ENCODE results near the gene RHBG. TPM values are rescaled to one million over a fixed set of nuclear protein-coding genes. Genes with fewer than 3 reads are reported as not detected.

Gene RHBG
- total RNA-seq, 4 donors from 2014 or later, result not detected

DNA sequence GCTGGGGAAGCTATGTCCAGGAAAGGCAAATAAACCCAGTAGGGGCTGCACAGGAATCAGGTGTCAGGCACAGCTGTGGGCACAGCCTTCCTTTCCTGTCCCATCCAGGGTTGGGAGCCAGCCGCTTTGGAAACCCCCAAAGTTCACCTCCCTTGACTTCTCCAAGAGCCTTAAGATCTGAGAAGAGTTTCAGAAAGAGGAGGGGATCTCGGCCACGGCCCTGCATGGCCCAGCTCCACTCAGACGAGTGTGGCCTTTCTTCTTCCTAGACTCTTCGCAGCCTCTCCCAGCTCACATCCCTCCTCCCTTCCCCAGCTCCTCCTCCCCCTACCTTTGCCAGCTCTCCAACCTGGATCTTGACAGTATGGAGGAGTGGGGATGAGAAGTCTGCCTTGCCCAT lies 36.7 kb downstream of the RHBG start:
- Histone ChIP-seq H3K4me1 (no peaks in the 10 kb centered on the region), H3K36me3 (no peaks in the 10 kb centered on the region), H3K4me3 (no peak overlapping the region), H3K27ac (no peak overlapping the region), H3K27me3 (peaks cover 26 to 32% (median 31%) of the 10 kb centered on the region in 3 donors), H3K9me3 (no peaks in the 10 kb centered on the region)
- in situ Hi-C loops (cut with MboI; ENCODE audit: low sequenced_read_pairs in 4 of 4), result no loop called here
- no peak for DNase-seq
- intact Hi-C loops (cut with DNase I; ENCODE audit: low total_unique reads), result no loop called here
- TF ChIP-seq POLR2A (IDR thresholded peaks at IDR 0.05) (no peak), CTCF (IDR thresholded peaks at IDR 0.05 in 4 of 5, conservative IDR thresholded peaks at IDR 0.05 in 1 of 5) (no peak)
- ATAC-seq, result no peak

GRCh38 chr1:156406251-156406650 lies 37.2 kb downstream of the RHBG start:
- no peaks in the 10 kb centered on the region for H3K9me3 ChIP-seq
- H3K36me3 ChIP-seq, result no peaks in the 10 kb centered on the region
- peaks cover 26 to 34% (median 32%) of the 10 kb centered on the region in 3 donors for H3K27me3 ChIP-seq
- H3K4me1 ChIP-seq, result no peaks in the 10 kb centered on the region
- DNase-seq, result no peak
- H3K27ac ChIP-seq, result no peak overlapping the region
- intact Hi-C loops (cut with DNase I; ENCODE audit: low total_unique reads), result no loop called here
- no peak for ATAC-seq
- TF ChIP-seq CTCF (IDR thresholded peaks at IDR 0.05 in 4 of 5, conservative IDR thresholded peaks at IDR 0.05 in 1 of 5) (no peak), POLR2A (IDR thresholded peaks at IDR 0.05) (no peak)
- no peak overlapping the region for H3K4me3 ChIP-seq
- in situ Hi-C loops (cut with MboI; ENCODE audit: low sequenced_read_pairs in 4 of 4), result no loop called here

DNA sequence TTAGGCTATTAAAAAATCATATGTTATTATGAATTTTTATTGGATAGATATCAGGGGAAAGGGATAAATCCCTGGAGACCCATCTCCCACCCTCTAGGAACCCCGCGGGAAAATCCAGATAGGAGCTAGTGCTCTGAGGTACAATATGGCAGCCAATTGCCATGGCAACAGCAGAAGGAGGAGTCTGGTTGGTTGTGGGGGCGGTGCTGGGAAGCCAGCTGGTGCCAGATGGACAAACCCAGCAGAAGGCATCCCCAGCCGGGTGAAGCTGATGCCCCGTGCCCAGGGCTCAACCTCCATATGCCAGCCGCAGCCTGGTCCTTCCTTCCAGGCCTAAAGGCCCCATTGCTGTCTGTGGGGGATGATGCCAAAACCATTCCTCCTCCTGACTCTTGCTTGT lies 38.3 kb downstream of the RHBG start:
- Histone ChIP-seq H3K9me3 (no peaks in the 10 kb centered on the region), H3K36me3 (no peaks in the 10 kb centered on the region), H3K4me1 (no peaks in the 10 kb centered on the region), H3K27me3 (peaks cover 26 to 37% (median 31%) of the 10 kb centered on the region in 3 donors), H3K4me3 (no peak overlapping the region), H3K27ac (no peak overlapping the region)
- TF ChIP-seq CTCF (IDR thresholded peaks at IDR 0.05 in 4 of 5, conservative IDR thresholded peaks at IDR 0.05 in 1 of 5) (no peak), POLR2A (IDR thresholded peaks at IDR 0.05) (no peak)
- DNase-seq (no peak), ATAC-seq (no peak)
- in situ Hi-C loops (cut with MboI; ENCODE audit: low sequenced_read_pairs in 4 of 4), result no loop called here
- intact Hi-C loops (cut with DNase I; ENCODE audit: low total_unique reads), result no loop called here

DNA sequence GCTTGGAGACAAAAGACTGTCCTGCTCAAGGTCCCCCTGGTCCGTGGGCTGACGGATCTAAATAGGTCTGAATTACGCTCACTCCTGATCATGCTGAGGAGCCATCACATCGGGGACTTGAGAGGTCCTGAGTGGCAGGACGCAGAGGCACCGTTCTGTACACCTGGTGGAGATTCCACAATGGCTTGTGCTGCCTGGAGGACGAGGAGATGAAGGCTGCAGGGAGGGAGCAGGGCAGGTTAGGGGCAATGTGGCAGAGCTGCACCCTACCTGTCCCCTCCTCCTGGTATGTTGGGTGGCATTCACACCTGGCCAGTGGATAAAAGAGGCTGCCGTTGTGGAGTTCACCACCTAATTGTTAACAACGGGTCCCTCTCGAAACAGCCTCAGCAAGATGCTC lies 38.7 kb downstream of the RHBG start:
- no peaks in the 10 kb centered on the region for H3K9me3 ChIP-seq
- peaks cover 26 to 36% (median 28%) of the 10 kb centered on the region in 3 donors for H3K27me3 ChIP-seq
- in situ Hi-C loops (cut with MboI; ENCODE audit: low sequenced_read_pairs in 4 of 4) (no loop called here), intact Hi-C loops (cut with DNase I; ENCODE audit: low total_unique reads) (no loop called here)
- no peaks in the 10 kb centered on the region for H3K36me3 ChIP-seq
- no peak overlapping the region for H3K4me3 ChIP-seq
- TF ChIP-seq POLR2A (IDR thresholded peaks at IDR 0.05), result no peak
- no peak for TF ChIP-seq CTCF (IDR thresholded peaks at IDR 0.05 in 4 of 5, conservative IDR thresholded peaks at IDR 0.05 in 1 of 5)
- H3K4me1 ChIP-seq, result no peaks in the 10 kb centered on the region
- DNase-seq (no peak), ATAC-seq (no peak)
- H3K27ac ChIP-seq, result no peak overlapping the region

GRCh38 chr1:156409439-156409838 lies 40.4 kb downstream of the RHBG start:
- no peak for TF ChIP-seq CTCF (IDR thresholded peaks at IDR 0.05 in 4 of 5, conservative IDR thresholded peaks at IDR 0.05 in 1 of 5)
- TF ChIP-seq POLR2A (IDR thresholded peaks at IDR 0.05), result no peak
- Histone ChIP-seq H3K9me3 (no peaks in the 10 kb centered on the region), H3K4me1 (no peaks in the 10 kb centered on the region), H3K27me3 (peaks cover 32 to 41% (median 35%) of the 10 kb centered on the region in 3 donors), H3K36me3 (no peaks in the 10 kb centered on the region), H3K4me3 (no peak overlapping the region), H3K27ac (no peak overlapping the region)
- in situ Hi-C loops (cut with MboI; ENCODE audit: low sequenced_read_pairs in 4 of 4) (no loop called here), intact Hi-C loops (cut with DNase I; ENCODE audit: low total_unique reads) (no loop called here)
- ATAC-seq, result no peak
- DNase-seq, result no peak

Data from gastrocnemius medialis (tissue), 4 donors.